B cell (primary cell): ENCODE data around the gene PRKCQ.

Experiments used
- CTCF ChIP-seq: fragments of 200-600 bp; IDR thresholded peaks from one replicate; pipeline ENCODE4 v1.8.0; 2022; ENCODE audit warnings: antibody characterized with exemption, mild to moderate bottlenecking
- EZH2 ChIP-seq: IDR thresholded peaks from 2 replicates; pipeline ENCODE4 v1.6.1; 2012; ENCODE audit warnings: borderline replicate concordance, low read depth, mild to moderate bottlenecking, moderate library complexity, low read length; ENCODE audit not compliant: insufficient read depth, poor library complexity, severe bottlenecking

GRCh38 chr10:6494442-6494819, 85.6 kb downstream of the PRKCQ start:
- no peak for TF ChIP-seq CTCF
- TF ChIP-seq EZH2: no peak
